ENCODE results near the gene ZSWIM8. TPM values are rescaled to one million over a fixed set of nuclear protein-coding genes. Genes with fewer than 3 reads are reported as not detected.

The ZSWIM8 gene
- polyA plus RNA-seq, 1 donor (not counting 4 experiments of a cell fraction or from before 2014, with no cell fraction given): 34.2 TPM

- Histone ChIP-seq H3K27ac (ENCODE audit: control insufficient read depth, insufficient read depth, low read length) (no peak overlapping the region), H3K4me1 (ENCODE audit: control insufficient read depth, extremely low read depth, insufficient read depth, low read length) (peaks cover 17% of the 10 kb centered on the region), H3K4me3 (ENCODE audit: control insufficient read depth in 2 of 3, extremely low read depth in 1 of 3, insufficient read depth in 2 of 3, low read depth in 1 of 3, low read length in 3 of 3) (no peak overlapping the region), H3K9me1 (ENCODE audit: control insufficient read depth, extremely low read depth, insufficient read depth, low read length) (no peaks in the 10 kb centered on the region), H3K4me2 (ENCODE audit: control insufficient read depth, extremely low read depth, insufficient read depth, low read depth, low read length) (peak overlapping the region; percentile 19), H3K27me3 (ENCODE audit: control insufficient read depth, extremely low read depth, insufficient read depth, low read length) (no peaks in the 10 kb centered on the region), H3K9ac (ENCODE audit: control insufficient read depth, extremely low read depth, insufficient read depth, low read length) (no peak overlapping the region), H2AFZ (ENCODE audit: control insufficient read depth, low read length) (no peak overlapping the region), H3K79me2 (ENCODE audit: control insufficient read depth, insufficient read depth, low read length) (peaks cover 42% of the 10 kb centered on the region), H4K20me1 (ENCODE audit: control insufficient read depth, extremely low read depth, insufficient read depth, low read length) (no peaks in the 10 kb centered on the region), H3K36me3 (ENCODE audit: control insufficient read depth in 2 of 2, extremely low read depth in 1 of 2, insufficient read depth in 2 of 2, low read length in 2 of 2) (peaks cover 6% of the 10 kb centered on the region in 2 experiments), H3K9me3 (ENCODE audit: control insufficient read depth, low read depth, low read length) (no peaks in the 10 kb centered on the region)
- TF ChIP-seq, protein P1, sequence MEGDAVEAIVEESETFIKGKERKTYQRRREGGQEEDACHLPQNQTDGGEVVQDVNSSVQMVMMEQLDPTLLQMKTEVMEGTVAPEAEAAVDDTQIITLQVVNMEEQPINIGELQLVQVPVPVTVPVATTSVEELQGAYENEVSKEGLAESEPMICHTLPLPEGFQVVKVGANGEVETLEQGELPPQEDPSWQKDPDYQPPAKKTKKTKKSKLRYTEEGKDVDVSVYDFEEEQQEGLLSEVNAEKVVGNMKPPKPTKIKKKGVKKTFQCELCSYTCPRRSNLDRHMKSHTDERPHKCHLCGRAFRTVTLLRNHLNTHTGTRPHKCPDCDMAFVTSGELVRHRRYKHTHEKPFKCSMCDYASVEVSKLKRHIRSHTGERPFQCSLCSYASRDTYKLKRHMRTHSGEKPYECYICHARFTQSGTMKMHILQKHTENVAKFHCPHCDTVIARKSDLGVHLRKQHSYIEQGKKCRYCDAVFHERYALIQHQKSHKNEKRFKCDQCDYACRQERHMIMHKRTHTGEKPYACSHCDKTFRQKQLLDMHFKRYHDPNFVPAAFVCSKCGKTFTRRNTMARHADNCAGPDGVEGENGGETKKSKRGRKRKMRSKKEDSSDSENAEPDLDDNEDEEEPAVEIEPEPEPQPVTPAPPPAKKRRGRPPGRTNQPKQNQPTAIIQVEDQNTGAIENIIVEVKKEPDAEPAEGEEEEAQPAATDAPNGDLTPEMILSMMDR (optimal IDR thresholded peaks at IDR 0.05 in 1 of 3, IDR thresholded peaks at IDR 0.05 in 1 of 3, conservative IDR thresholded peaks at IDR 0.05 in 1 of 3; ENCODE audit: extremely low read depth in 1 of 3, insufficient read depth in 2 of 3, low read length in 3 of 3): no peak
- no peak for TF ChIP-seq EZH2 (IDR thresholded peaks at IDR 0.05; ENCODE audit: low read length)
- DNase-seq (ENCODE audit: low read depth, low spot score): no peak
- FAIRE-seq: no peak
- dilution Hi-C loops (cut with MboI; ENCODE audit: extremely low pct_ligation_motif_present, low sequenced_read_pairs): no loop called here
These were observed 43.0 kb upstream of the ZSWIM8 start for GRCh38 chr10:73742454-73742734.

DNA sequence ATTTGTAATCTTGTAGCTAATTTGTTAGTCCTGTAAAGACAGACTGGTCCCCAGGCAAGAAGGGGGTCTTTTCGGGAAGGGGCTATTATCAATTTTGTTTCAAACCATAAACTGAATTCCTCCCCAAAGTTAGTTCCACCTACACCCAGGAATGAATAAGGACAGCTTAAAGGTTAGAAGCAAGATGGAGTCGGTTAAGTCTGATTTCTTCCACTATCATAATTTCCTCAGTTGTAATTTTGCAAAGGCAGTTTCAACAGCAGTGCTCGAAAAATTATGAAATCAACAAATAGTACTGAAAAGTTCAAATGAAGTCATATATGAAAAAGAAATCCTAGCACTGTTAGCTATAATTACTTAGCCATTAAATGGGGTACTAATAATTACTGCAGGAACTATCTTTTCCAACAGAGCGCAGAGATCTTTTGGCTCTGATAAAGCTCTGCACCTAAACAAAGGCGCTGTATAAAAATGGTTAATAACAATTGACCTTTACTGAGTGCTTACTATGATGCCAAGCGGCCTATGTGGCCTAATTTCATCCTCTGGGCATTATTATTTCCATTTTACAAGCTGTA, 42.0 kb upstream of the ZSWIM8 start:
- Histone ChIP-seq H3K4me3 (ENCODE audit: control insufficient read depth in 2 of 3, extremely low read depth in 1 of 3, insufficient read depth in 2 of 3, low read depth in 1 of 3, low read length in 3 of 3) (peak overlapping the region; percentile 87 to 100 (median 100)), H3K36me3 (ENCODE audit: control insufficient read depth in 2 of 2, extremely low read depth in 1 of 2, insufficient read depth in 2 of 2, low read length in 2 of 2) (peaks cover 6% of the 10 kb centered on the region in 2 experiments), H3K27ac (ENCODE audit: control insufficient read depth, insufficient read depth, low read length) (peak overlapping the region; percentile 98), H3K9me1 (ENCODE audit: control insufficient read depth, extremely low read depth, insufficient read depth, low read length) (no peaks in the 10 kb centered on the region), H2AFZ (ENCODE audit: control insufficient read depth, low read length) (peak overlapping the region; percentile 85), H3K27me3 (ENCODE audit: control insufficient read depth, extremely low read depth, insufficient read depth, low read length) (no peaks in the 10 kb centered on the region), H3K9me3 (ENCODE audit: control insufficient read depth, low read depth, low read length) (no peaks in the 10 kb centered on the region), H3K9ac (ENCODE audit: control insufficient read depth, extremely low read depth, insufficient read depth, low read length) (peak overlapping the region; percentile 98), H4K20me1 (ENCODE audit: control insufficient read depth, extremely low read depth, insufficient read depth, low read length) (no peaks in the 10 kb centered on the region), H3K4me2 (ENCODE audit: control insufficient read depth, extremely low read depth, insufficient read depth, low read depth, low read length) (peak overlapping the region; percentile 94), H3K79me2 (ENCODE audit: control insufficient read depth, insufficient read depth, low read length) (peaks cover 47% of the 10 kb centered on the region), H3K4me1 (ENCODE audit: control insufficient read depth, extremely low read depth, insufficient read depth, low read length) (peaks cover 17% of the 10 kb centered on the region)
- DNase-seq (ENCODE audit: low read depth, low spot score): no peak
- TF ChIP-seq, protein P1 (optimal IDR thresholded peaks at IDR 0.05 in 1 of 3, IDR thresholded peaks at IDR 0.05 in 1 of 3, conservative IDR thresholded peaks at IDR 0.05 in 1 of 3; ENCODE audit: extremely low read depth in 1 of 3, insufficient read depth in 2 of 3, low read length in 3 of 3): no peak
- TF ChIP-seq EZH2 (IDR thresholded peaks at IDR 0.05; ENCODE audit: low read length): no peak
- FAIRE-seq: no peak
- dilution Hi-C loops (cut with MboI; ENCODE audit: extremely low pct_ligation_motif_present, low sequenced_read_pairs): no loop called here
